ENCODE results near the gene FUT6.

GRCh38 chr19:5831159-5831558 is 8.3 kb downstream of the FUT6 start:
- no peak for TF ChIP-seq POLR2A (IDR thresholded peaks at IDR 0.05)
- TF ChIP-seq CTCF (IDR thresholded peaks at IDR 0.05): no peak
